ENCODE measurements around the gene NR3C2.
A peak's percentile ranks its signal among the peaks of the same experiment; 100 is the strongest.

Gene NR3C2

DNA sequence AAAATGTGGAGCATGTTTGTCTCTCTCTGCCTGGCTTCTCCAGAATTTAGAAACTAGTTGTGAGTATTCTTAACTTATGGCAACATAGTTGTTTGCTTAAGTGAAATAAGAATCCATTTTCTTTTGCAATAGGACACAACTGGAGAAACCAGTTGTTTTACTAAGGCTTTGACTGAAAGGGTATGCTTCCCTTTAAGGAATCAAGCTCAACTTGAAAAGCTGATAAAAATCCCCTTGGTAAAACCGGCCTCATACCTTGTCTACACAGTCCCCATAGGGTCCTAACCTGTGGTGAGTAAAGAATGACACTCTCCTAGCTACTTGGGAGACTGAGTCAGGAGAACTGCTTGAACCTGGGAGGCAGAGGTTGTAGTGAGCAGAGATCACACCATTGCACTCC, 139.8 kb downstream of the NR3C2 start:
- DNase-seq = no peak

DNA sequence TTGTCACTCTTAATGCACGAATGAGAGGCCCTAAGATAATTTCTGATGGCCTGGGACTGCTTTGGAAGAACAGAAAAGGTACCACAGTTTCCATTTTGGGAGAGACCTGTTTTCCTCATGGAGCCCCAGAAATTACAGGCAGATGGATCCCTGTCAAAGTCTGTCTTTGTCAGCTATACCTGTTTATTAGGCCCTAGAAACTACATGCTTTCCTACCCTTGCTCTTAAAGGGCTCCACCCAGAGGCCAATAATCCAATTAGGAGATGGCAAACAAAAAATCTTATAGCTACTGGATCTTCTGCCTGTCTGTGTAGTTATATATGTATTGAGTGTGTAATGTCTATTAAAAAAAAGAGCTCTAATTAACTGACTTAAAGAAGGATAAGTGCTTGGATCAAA, 141.3 kb downstream of the NR3C2 start:
- DNase-seq = no peak

GRCh38 chr4:148299337-148299736, 142.9 kb downstream of the NR3C2 start:
- DNase-seq = no peak

GRCh38 chr4:148296498-148296897, 145.7 kb downstream of the NR3C2 start:
- DNase-seq = no peak

- no peak for DNase-seq
Measured at GRCh38 chr4:148295642-148296041, 146.6 kb downstream of the NR3C2 start.

DNA sequence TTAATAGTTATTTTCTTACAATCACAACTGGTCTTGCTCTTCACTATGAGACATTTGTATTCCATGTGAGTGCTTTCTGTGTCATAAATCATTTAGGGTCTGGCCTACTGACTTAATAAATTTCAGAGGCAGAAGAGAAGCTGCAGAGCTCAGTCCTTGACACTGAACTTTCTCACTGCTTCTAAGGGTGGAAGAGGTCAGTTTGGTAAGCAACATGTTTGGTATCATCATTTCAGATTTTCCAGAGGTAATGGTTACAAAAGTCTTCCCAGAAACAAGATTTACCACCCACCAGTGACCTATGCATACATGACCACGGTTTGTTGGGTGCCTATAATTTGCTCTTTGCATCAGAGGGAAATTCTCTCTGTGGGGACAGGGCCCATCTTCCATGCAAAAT, 148.6 kb downstream of the NR3C2 start:
- DNase-seq = no peak

DNA sequence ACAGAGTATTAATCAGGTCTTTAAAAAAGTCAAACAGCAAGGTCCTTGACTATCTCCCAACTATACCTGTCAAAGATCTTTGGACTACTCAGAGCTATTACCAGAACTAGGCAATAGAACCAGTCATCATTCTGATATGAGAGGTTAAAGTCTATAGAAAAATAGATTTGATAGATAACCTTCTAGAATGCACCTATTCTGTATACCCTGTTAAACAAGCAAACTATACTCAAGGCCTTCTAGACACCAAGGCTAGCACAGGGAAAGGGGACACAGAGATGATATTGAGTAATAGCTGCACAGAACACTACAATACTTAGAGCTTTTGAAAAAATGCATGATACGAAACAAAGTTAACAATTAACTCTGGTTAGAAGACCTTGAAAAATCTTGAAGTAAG, 149.5 kb downstream of the NR3C2 start:
- DNase-seq = no peak

GRCh38 chr4:148289740-148290139, 152.5 kb downstream of the NR3C2 start:
- DNase-seq = no peak

DNA sequence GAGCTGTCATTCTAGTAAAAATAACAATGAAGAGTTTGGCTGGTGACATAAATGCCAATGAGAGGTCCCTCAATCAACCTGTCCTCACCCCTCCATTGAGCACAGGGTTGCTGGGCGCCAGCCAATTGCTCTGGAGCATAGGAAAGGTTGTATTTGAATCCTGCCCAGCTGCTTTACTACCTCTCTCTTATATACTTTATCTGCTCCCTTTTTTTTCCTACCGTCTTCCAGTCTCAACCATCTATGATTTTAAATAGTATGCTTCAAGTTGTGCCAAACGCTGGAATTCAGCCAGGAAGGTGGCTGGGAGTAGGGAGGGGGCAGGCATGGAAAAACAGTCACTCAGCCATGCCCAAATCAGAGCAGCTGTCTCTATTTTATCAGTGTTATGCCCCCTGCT, 153.8 kb downstream of the NR3C2 start:
- no peak for DNase-seq

DNA sequence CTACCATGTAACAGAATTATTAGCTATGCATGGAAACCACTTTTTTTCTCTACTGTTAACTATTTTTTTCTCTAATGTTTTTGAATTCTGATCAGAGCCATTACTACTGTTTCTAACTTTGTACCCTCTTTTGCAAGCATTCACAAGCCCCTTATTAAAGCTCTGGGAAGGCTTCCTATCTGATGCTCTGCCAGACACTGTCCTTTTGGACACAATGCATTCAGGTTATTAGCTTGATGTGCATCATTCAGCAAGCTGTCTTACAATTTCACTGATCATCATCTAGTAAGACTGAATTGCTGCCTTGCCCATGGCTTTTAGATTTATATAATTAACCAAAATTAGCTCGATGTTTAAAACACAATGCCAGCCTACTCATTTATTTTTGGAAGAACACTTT, 155.1 kb downstream of the NR3C2 start:
- peak in 1 of 2 donors; percentile 11 for DNase-seq

DNA sequence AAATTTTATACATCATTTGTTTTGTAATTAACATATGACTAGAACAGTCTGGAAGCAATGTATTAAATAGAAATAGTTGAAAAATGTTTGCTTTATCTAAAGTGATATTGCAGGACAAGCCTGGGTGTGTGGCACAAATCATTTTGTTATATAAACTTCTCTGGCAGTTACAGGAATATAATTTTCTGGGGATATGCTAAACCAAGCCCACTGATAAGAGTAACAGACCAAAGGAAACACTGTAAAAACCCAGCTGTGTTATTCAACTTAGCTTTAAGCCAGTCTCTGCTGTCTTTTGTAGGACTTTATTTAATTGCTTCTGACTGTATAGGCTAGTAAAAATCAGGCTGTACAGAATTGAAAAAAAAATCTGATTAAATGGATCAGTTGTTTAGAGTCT, 156.2 kb downstream of the NR3C2 start:
- DNase-seq = no peak

GRCh38 chr4:148283665-148284064, 158.5 kb downstream of the NR3C2 start:
- no peak for DNase-seq

DNA sequence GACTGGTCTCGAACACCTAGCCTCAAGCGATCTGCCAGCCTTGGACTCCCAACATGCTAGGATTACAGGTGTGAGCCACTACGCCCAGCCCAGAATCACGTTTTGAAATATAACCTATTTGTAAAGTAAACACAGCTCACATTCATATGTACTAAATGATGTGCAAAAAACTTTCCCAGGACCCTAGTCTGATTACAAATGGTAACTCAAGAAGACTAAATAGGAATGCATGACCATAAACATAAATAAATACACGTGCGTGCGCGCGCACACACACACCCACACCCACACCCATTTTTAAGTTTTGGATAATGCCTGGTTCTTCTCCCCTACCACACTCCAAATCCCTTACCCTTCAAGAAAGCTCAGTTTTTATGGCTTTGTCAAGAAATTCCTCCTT, 163.9 kb downstream of the NR3C2 start:
- no peak for DNase-seq

- DNase-seq = no peak
Measured at GRCh38 chr4:148275266-148275665, 166.9 kb downstream of the NR3C2 start.

GRCh38 chr4:148273501-148273986, 168.7 kb downstream of the NR3C2 start:
- no peak for DNase-seq

- no peak for DNase-seq
Measured at GRCh38 chr4:148271166-148271565, 171.0 kb downstream of the NR3C2 start.

DNA sequence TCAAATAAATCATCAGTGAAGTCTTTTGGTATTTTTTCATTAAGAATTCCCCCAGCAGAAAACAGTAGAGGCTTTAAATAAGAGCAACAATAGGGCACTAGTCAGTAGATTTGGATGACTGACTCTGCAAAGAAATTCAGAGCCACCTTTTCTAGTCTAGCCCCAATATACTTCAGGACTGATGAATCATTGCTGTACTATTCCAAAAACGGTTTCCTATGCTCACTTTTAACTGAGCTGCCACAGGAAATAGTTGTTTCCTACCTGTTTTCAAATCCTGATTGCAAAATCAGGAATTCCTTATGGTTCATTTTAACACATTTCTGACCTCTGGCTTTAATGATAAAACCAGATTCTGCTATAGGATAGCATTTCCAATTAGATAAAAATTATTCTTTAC, 171.6 kb downstream of the NR3C2 start:
- DNase-seq = no peak

GRCh38 chr4:148268835-148269234, 173.4 kb downstream of the NR3C2 start:
- DNase-seq = no peak

DNA sequence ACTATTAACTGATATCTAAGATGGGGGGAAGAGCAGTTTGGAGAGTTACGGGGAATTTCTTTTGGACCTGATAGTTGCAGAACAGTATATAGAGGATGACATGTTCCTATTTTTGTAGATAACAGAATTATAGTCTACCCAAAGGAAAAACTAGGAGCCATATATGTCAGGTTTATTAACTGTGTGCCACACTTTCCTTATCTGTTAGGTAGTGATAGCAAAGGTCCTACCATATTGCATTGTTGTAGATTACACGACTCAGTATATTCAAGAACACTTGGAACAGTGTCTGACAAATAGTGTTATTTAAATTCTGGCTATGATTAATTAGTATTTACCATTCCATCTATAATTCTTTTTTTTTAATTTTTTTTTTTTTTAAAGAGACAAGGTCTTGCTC, 175.3 kb downstream of the NR3C2 start:
- no peak for DNase-seq

DNA sequence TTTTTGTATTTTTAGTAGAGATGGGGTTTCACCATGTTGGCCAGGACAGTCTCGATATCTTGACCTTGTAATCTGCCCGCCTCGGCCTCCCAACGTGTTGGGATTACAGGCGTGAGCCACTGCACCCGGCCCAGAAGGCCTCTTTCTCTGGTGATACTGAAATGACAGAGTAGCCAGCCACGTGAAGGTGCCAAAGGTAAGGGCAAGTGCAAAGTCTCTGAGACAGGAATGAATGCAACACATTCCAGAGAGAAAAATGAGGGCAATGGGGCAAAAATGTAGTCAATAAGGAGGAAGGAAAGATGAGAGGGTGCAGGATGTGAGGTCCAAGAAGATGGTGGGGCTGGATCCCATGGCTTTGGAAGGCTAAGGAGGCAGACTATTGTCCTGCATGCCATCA, 176.0 kb downstream of the NR3C2 start:
- no peak for DNase-seq

GRCh38 chr4:148265627-148266026, 176.6 kb downstream of the NR3C2 start:
- no peak for DNase-seq

DNA sequence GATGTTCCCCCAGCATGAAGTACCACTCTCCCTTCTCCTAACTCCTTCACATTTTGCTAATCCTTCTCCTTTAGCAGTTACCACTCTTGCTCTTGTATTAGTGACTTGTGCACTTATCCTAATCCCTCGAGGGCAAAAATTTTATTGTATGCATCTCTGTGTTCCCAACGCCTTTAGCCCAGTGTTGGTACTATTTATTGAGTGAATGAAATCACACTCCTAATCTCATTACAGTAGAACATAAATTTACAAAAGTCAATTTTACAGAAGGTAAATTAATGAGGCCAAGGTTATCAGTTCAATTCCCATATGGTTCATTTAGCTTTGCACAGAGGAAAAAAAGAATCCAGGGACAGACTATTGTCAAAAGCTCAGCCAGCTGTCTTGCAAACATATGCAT, 178.4 kb downstream of the NR3C2 start:
- DNase-seq = no peak

GRCh38 chr4:148263127-148263526, 179.1 kb downstream of the NR3C2 start:
- DNase-seq = no peak

DNA sequence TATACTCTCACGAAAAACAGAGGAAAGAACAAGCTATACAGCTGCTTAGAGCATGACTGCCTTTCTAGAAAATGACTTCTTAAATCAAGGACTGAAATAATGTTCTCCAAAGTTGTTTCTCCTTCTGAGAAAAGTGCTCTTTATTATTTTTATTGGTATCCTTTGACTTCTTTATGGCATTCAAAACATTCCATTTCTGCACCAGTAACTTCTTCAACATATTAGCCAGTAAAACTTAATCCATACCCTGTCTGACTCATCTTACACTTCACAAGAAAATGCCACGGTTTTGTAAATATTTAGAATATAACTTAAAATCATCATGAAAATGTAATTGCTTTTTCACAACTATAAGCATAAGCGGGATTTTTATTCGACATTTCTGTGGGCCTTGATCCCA, 180.4 kb downstream of the NR3C2 start:
- no peak for DNase-seq

GRCh38 chr4:148259841-148260240, 182.4 kb downstream of the NR3C2 start:
- DNase-seq = no peak

DNA sequence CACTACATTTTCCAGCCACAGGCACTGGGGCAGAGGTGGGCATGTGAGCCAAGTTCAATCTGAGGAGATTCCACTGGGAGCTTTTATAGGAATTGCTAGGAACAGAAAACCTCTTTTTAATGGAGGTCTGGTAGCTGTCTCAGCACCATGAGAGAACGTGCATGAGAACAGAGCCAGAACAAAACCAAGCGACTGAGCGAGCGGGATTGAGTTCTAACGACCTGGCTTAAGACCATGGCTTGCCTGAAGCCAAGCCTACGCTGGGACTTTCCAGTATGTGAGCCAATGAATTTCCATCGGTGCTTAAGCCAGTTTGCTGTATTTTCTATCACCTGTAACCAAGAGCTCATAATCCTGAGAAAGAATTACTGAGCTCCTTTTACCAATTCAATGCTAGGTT, 183.7 kb downstream of the NR3C2 start:
- DNase-seq = no peak
